Measurements from ENCODE around the gene MBP.
A peak's percentile ranks its signal among the peaks of the same experiment; 100 is the strongest.

DNA sequence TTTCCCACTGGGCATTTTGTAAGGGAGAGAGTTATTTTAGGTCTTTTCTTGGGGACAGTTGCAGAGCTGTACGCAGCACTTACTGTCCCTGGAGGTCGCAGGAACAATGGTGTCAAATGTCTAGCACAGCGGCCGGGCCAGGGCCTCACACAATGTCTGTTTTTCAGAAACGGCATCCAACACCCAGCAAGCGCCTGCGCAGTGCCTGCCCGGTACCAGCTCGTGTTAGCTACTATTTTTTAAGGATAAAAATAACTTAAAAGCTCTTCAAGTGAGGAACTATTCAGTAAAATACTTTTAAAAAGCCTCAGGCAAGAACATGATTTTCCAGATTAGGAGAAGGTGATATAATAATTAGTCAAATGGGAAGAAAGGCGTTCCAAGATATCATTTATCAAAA is 90.0 kb downstream of the MBP start:
- TF ChIP-seq, protein P1, sequence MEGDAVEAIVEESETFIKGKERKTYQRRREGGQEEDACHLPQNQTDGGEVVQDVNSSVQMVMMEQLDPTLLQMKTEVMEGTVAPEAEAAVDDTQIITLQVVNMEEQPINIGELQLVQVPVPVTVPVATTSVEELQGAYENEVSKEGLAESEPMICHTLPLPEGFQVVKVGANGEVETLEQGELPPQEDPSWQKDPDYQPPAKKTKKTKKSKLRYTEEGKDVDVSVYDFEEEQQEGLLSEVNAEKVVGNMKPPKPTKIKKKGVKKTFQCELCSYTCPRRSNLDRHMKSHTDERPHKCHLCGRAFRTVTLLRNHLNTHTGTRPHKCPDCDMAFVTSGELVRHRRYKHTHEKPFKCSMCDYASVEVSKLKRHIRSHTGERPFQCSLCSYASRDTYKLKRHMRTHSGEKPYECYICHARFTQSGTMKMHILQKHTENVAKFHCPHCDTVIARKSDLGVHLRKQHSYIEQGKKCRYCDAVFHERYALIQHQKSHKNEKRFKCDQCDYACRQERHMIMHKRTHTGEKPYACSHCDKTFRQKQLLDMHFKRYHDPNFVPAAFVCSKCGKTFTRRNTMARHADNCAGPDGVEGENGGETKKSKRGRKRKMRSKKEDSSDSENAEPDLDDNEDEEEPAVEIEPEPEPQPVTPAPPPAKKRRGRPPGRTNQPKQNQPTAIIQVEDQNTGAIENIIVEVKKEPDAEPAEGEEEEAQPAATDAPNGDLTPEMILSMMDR (IDR thresholded peaks at IDR 0.05 in 8 of 11, conservative IDR thresholded peaks at IDR 0.05 in 3 of 11) = no peak
- TF ChIP-seq POLR2A (IDR thresholded peaks at IDR 0.05) (no peak), POLR2AphosphoS5 (IDR thresholded peaks at IDR 0.05) (peak in 1 of 3 donors; percentile 12)

Data from spleen (tissue), 7 donors.